NCI-H69 (cell line): ENCODE measurements around the gene UBR1.
"Not testable (repeated sequence)": the region's sequence is repeated elsewhere in the genome, so short reads cannot be mapped to it uniquely, and the experiment has no call there.

Experiments
- DNase-seq: peaks from one replicate; lab custom pipeline; 2025; lab: John Stamatoyannopoulos, UW

Gene UBR1

GRCh38 chr15:43056696-43057095 is 49.1 kb downstream of the UBR1 start:
- DNase-seq, result no peak

DNA sequence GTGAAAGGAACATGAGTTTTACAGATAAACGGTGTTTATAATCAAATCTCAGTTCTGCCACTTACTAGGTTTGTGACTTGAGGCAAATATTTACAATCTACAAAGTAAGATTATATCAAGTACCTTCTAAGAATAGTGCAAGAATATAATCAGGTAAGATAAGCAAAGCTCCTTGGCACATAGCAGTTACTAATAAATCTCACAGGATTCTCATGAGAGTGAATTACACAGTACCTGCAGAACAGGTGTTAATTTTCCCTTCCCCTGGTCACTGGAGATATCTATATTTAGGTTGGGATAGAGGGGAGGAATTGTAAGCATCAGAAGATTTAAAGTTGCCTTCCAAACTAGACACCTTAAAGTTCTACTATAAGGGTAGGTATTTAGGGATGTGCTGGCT is 53.0 kb downstream of the UBR1 start:
- DNase-seq, result no peak

GRCh38 chr15:43048935-43049334 is 56.9 kb downstream of the UBR1 start:
- no peak for DNase-seq

DNA sequence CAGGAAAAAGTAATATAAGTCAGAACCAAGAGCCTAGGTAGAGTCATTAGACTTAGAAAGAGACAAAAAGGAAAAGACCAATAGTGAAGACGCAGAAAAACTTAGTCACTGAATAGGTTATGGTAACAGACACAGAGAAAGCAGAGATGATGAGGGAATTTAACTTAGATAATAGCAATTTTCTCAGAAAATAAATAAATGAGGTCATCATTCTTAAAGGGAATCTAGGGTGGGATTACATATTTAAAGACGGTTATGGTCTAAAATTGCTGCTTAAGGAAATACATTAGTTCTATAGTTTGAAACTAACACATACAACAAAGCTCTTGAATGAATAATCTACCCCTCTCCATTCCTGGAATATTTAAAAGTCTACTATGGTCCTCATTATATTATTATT is 59.4 kb downstream of the UBR1 start:
- DNase-seq, result no peak

- no peak for DNase-seq
Observed at GRCh38 chr15:43042885-43043284, 63.0 kb downstream of the UBR1 start.

GRCh38 chr15:43041085-43041484 is 64.8 kb downstream of the UBR1 start:
- not testable (repeated sequence) for DNase-seq

DNA sequence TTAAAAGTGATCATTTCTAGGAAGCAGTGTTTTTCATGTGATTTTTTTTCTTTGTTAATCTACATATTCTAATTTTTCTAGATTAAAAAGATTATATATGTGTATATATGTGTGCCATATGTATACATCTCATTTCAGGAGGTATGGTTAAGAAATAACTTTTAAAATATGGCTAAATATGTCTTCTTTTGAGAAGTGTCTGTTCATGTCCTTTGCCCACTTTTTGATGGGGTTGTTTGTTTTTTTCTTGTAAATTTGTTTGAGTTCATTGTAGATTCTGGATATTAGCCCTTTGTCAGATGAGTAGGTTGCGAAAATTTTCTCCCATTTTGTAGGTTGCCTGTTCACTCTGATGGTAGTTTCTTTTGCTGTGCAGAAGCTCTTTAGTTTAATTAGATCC is 70.6 kb downstream of the UBR1 start:
- DNase-seq, result not testable (repeated sequence)

DNA sequence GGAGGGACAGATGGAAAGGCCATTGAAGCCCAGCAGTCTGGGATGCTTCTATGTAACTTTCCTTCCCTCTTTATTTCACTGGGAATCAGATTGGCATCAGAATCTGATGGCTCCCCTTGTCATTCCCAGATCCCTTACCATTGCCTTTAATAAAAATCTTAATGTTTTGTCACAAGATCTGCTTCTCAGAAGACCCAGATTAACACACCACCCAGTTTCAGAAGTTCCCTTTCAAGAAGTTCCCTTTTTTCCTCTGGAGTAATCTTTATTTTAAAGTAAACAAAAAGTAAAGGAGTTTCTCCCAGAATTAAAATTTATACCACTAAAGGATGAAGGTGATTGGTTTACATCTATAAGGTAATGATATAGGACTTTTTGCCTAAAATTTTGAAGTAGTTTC is 76.4 kb downstream of the UBR1 start:
- DNase-seq, result no peak

DNA sequence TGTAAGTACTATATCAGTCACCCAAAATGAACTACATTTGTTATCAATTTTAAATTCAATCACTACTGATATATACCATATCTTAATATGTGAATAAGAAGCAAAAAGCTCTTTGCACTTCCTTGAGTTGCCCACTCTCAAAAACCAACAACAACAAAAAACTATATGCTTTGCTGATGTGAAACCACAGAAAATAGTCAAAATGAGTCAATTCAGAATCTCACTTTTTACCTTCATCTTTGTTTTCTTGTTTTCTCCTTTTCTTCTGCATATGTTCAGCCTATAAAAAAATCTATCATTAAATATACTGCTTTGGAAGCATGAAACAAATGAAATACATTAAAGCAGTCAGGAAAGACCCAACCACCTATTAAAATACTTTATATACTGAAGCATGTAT is 80.7 kb downstream of the UBR1 start:
- DNase-seq, result no peak

DNA sequence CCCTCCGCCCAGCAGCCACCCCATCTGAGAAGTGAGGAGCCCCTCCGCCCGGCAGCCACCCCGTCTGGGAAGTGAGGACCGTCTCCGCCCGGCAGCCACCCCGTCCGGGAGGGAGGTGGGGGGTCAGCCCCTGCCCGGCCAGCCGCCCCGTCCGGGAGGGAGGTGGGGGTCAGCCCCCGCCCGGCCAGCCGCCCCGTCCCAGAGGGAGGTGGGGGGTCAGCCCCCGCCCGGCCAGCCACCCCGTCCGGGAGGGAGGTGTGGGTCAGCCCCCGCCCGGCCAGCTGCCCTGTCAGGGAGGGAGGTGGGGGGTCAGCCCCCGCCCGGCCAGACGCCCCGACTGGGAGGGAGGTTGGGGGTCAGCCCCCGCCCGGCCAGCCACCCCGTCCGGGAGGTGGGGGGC is 91.2 kb downstream of the UBR1 start:
- not testable (repeated sequence) for DNase-seq

DNA sequence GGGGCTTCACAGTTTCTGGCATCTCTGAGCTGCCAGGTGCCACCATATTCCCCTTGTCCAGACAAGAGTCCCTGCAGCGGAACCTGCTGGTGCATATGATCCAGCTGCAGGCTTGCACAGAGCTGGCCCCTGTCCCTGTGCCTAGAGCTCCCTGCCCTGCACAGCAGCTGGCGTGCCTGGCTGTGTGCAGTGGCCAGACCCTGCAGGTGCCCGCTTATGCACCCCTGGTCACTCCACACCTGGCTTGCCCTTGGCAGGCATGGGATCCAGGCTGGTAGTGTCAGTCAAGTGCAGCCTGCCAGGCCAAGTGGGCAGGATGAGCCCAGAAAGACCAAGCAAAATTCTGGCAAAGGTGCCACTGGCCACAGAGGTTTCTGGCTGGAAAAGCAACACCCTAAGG is 96.6 kb downstream of the UBR1 start:
- no peak for DNase-seq

- DNase-seq, result no peak
Observed at GRCh38 chr15:43008150-43008549, 97.7 kb downstream of the UBR1 start.

- no peak for DNase-seq
Observed at GRCh38 chr15:43007551-43007950, 98.3 kb downstream of the UBR1 start.

- DNase-seq, result no peak
Observed at GRCh38 chr15:43006991-43007390, 98.8 kb downstream of the UBR1 start.

- not testable (repeated sequence) for DNase-seq
Observed at GRCh38 chr15:43004886-43005595, 100.8 kb downstream of the UBR1 start.

- no peak for DNase-seq
Observed at GRCh38 chr15:42999201-42999779, 106.5 kb downstream of the UBR1 start.

GRCh38 chr15:42996871-42997270 is 109.0 kb downstream of the UBR1 start:
- no peak for DNase-seq

GRCh38 chr15:42994546-42994945 is 111.3 kb downstream of the UBR1 start:
- no peak for DNase-seq

- no peak for DNase-seq
Observed at GRCh38 chr15:42992626-42993025, 113.2 kb downstream of the UBR1 start.

DNA sequence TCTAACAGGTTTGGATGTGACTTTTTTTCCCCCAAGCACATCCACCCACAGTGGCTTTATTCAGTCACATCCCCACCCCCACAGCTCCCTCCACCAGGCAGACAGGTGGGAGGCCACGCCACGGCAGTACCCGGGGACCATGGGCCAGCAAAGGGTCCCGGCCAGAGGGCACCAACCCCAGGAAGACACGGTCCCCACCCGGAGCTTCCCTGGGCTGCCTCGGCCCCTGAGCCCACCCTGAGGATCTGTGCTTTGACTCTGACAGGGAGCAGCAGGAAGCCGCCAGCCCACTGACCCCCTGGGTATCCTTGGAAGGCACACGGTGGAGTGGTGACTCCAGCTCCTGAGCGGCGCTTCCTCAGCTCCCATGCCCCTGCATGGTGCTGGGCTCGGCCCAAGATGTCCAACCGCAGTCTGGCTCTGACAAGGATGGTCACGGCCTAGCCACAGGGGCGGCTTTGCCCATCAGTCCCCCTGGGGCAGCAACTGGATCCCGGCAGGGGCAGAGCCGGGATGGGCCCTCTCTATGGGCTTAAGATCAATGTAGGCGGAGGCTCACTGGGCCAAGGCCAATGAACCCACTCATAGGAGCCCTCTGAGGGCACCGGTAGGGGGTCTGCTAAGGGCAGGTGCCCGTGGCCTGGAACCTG is 119.0 kb downstream of the UBR1 start:
- no peak for DNase-seq

DNA sequence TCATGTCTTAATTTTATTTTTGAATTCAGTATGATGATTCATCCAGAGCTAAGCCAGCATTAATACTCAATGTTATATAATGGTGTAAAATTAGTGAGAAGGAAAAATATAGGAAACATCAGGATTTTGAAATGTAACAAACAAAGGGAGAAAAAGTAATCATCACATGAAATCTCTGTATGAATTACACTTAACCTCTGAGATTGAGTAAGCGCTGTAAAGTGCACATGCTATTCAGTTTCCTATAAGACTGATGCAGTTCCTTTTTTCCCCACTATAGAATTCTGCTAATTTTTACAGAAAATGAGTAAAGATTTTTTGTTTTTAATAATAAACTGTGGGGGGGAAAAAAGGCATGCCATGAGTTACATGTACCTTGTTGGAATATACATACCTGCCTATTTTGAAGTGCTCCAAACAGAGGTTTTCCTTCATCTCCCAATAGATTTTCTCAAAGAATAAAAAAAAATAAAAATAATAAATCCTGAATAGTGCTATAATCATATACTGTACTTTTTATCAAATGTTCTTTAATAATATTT is 121.3 kb downstream of the UBR1 start:
- no peak for DNase-seq

DNA sequence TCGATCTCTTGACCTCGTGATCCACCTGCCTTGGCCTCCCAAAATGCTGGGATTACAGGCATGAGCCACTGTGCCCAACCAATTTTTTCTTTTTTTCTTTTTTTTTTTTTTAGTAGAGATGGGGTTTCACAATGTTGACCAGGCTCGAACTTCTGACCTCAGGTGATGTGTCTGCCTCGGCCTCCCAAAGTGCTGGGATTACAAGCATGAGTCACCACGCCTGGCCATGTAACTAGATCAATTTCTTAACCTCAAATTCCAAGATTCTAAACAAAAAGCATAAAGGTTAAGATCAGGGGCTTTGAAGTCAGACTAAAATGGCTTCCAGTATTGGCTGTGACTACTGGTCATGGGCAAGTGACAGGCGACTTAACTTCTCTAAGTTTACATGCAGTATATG is 126.7 kb downstream of the UBR1 start:
- DNase-seq, result not testable (repeated sequence)

DNA sequence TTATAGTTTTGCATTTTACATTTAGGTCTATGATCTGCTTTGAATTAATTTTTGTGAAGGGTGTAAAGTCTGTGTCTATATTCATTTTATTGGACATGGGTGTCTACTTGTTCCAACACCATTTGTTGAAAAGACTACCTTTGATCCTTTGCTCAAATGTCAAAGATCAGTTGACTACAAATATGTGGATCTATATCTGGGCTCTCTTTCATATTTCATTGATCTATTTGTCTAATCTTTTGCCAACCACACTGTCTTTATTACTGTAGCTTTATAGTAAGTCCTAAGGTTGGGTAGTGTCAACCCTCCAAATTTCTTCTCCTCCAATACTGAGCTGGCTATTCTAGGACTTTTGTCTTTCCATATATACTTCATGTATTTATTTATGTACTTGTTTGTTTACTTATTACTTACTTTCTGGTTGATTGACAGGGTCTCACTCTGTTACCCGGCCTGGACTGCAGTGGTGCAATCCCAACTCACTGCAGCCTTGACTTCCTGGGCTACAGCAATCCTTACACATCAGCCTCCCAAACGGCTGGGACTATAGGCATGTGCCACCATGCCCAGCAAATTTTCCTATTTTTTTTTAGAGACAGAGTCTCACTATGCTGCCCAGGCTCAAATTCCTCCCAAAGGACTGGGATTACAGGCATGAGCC is 131.5 kb downstream of the UBR1 start:
- DNase-seq, result no peak
